ENCODE measurements around the gene CROCC2. TPM values are rescaled to one million over a fixed set of nuclear protein-coding genes. Genes with fewer than 3 reads are reported as not detected.

CROCC2 gene
- total and polyA plus RNA-seq, 2 donors (not counting 1 experiment from before 2014, with no cell fraction given): not detected

- Histone ChIP-seq H3K27me3 (replicated peaks in 1 of 4; ENCODE audit: control extremely low read depth in 1 of 4, control insufficient read depth in 3 of 4, insufficient read depth in 4 of 4, low read length in 3 of 4) (peaks cover 0 to 14% (median 0%) of the 10 kb centered on the region in 4 experiments), H3K9me3 (ENCODE audit: control extremely low read depth in 1 of 3, control insufficient read depth in 2 of 3, insufficient read depth in 1 of 3, low read length in 2 of 3) (no peaks in the 10 kb centered on the region), H3K4me1 (ENCODE audit: control insufficient read depth in 2 of 2, insufficient read depth in 2 of 2, low read length in 2 of 2) (no peaks in the 10 kb centered on the region), H3K27ac (ENCODE audit: low read length in 2 of 2) (no peak overlapping the region), H3K4me3 (ENCODE audit: control extremely low read depth in 1 of 5, extremely low read depth in 1 of 5, insufficient read depth in 1 of 5, low read depth in 2 of 5, low read length in 4 of 5) (no peak overlapping the region), H2AFZ (ENCODE audit: insufficient read depth, low read depth, low read length, poor library complexity, severe bottlenecking) (no peak overlapping the region), H3K9ac (ENCODE audit: low read length) (no peak overlapping the region), H3K79me2 (ENCODE audit: control insufficient read depth, insufficient read depth, low read length) (no peaks in the 10 kb centered on the region), H3K36me3 (replicated peaks in 1 of 2; ENCODE audit: control extremely low read depth in 1 of 2, control insufficient read depth in 1 of 2, extremely low read depth in 1 of 2, insufficient read depth in 2 of 2, low read length in 1 of 2) (no peaks in the 10 kb centered on the region), H4K20me1 (ENCODE audit: control insufficient read depth, insufficient read depth, low read length, poor library complexity, severe bottlenecking) (no peaks in the 10 kb centered on the region), H3K4me2 (replicated peaks; ENCODE audit: low read depth, low read length, poor library complexity, severe bottlenecking) (no peak overlapping the region)
- no peak overlapping the region for H3K4me3 Mint-ChIP-seq
- peaks cover 7% of the 10 kb centered on the region for H3K27me3 Mint-ChIP-seq
- no peaks in the 10 kb centered on the region for H3K9me3 Mint-ChIP-seq (ENCODE audit: insufficient read depth)
- TF ChIP-seq EZH2 (IDR thresholded peaks at IDR 0.05; ENCODE audit: borderline replicate concordance, insufficient read depth, low read depth, low read length, poor library complexity, severe bottlenecking) (no peak), CTCF (IDR thresholded peaks at IDR 0.05) (no peak)
- H3K27ac Mint-ChIP-seq: no peak overlapping the region
- 91% methylated on average over 19 of the region's 19 CpGs for WGBS (ENCODE audit: insufficient coverage)
- H3K4me1 Mint-ChIP-seq: no peaks in the 10 kb centered on the region
- ATAC-seq (ENCODE audit: low read depth) (no peak), DNase-seq (no peak)
- ChIA-PET POLR2A (no interaction called here), CTCF (interaction anchor here (0.6 kb wide), 1 partner anchor 527 kb away, joined by 4 read pairs; no protein-coding TSS in a partner anchor)
- intact Hi-C loops (cut with micrococcal nuclease): no loop called here
Observed at GRCh38 chr2:240958366-240959213, 52.5 kb downstream of the CROCC2 start.

Measured in B cell (primary cell).